ENCODE measurements around the gene ATG2B. TPM values are rescaled to one million over a fixed set of nuclear protein-coding genes. Genes with fewer than 3 reads are reported as not detected.

The ATG2B gene
- total RNA-seq, 5 donors from 2014 or later (not counting 1 experiment from before 2014, with no cell fraction given) = 27.7 to 37.3 (median 31.5) TPM

- H3K4me3 Mint-ChIP-seq = no peak overlapping the region
- POLR2A ChIA-PET = no interaction called here
These were observed 20.9 kb upstream of the ATG2B start for GRCh38 chr14:96384053-96384452.

GRCh38 chr14:96383445-96383844 lies 20.3 kb upstream of the ATG2B start:
- Histone ChIP-seq H3K36me3 (ENCODE audit: control insufficient read depth in 2 of 2, extremely low read depth in 1 of 2, insufficient read depth in 1 of 2, low read length in 1 of 2) (peaks cover 0 to 18% of the 10 kb centered on the region in 2 donors), H3K4me3 (ENCODE audit: control insufficient read depth in 1 of 2, extremely low read depth in 1 of 2, low read length in 1 of 2) (no peak overlapping the region), H3K27me3 (replicated peaks in 1 of 2; ENCODE audit: control insufficient read depth in 2 of 2, extremely low read depth in 1 of 2, insufficient read depth in 2 of 2, low read length in 1 of 2) (no peaks in the 10 kb centered on the region), H3K9me3 (no peaks in the 10 kb centered on the region), H3K27ac (ENCODE audit: low read length) (no peak overlapping the region), H3K4me1 (ENCODE audit: control insufficient read depth in 1 of 2, extremely low read depth in 1 of 2, insufficient read depth in 2 of 2, low read length in 2 of 2) (no peaks in the 10 kb centered on the region)
- H3K36me3 Mint-ChIP-seq = peaks cover 31% of the 10 kb centered on the region
- H3K27me3 Mint-ChIP-seq = no peaks in the 10 kb centered on the region
- 100% methylated on average over 2 of the region's 2 CpGs for WGBS (ENCODE audit: insufficient coverage)
- H3K4me3 Mint-ChIP-seq = no peak overlapping the region
- DNase-seq (no peak), ATAC-seq (replicated peaks in 1 of 4) (no peak)
- POLR2A ChIA-PET = no interaction called here
- no peaks in the 10 kb centered on the region for H3K4me1 Mint-ChIP-seq
- CTCF ChIA-PET = interaction anchor here in 1 of 2 donors (0.7 kb wide), 1 partner anchor 13 kb away, joined by 3 read pairs; no protein-coding TSS in a partner anchor
- H3K27ac Mint-ChIP-seq = no peak overlapping the region
- H3K9me3 Mint-ChIP-seq = no peaks in the 10 kb centered on the region

More at GRCh38 chr14:96384053-96384452, 20.9 kb upstream of the ATG2B start:
- no peak overlapping the region for H3K27ac ChIP-seq (ENCODE audit: low read length)
- Mint-ChIP-seq H3K36me3 (peaks cover 31% of the 10 kb centered on the region), H3K27me3 (no peaks in the 10 kb centered on the region), H3K4me1 (no peaks in the 10 kb centered on the region), H3K9me3 (no peaks in the 10 kb centered on the region), H3K27ac (no peak overlapping the region)
- H3K4me1 ChIP-seq (ENCODE audit: control insufficient read depth in 1 of 2, extremely low read depth in 1 of 2, insufficient read depth in 2 of 2, low read length in 2 of 2) = no peaks in the 10 kb centered on the region
- H3K9me3 ChIP-seq = no peaks in the 10 kb centered on the region
- WGBS (ENCODE audit: insufficient coverage) = no CpG with 5 or more reads among the region's 1 CpG
- no peaks in the 10 kb centered on the region for H3K27me3 ChIP-seq (replicated peaks in 1 of 2; ENCODE audit: control insufficient read depth in 2 of 2, extremely low read depth in 1 of 2, insufficient read depth in 2 of 2, low read length in 1 of 2)
- no peak overlapping the region for H3K4me3 ChIP-seq (ENCODE audit: control insufficient read depth in 1 of 2, extremely low read depth in 1 of 2, low read length in 1 of 2)
- CTCF ChIA-PET = interaction anchor here in 1 of 2 donors (0.7 kb wide), 1 partner anchor 13 kb away, joined by 3 read pairs; no protein-coding TSS in a partner anchor
- H3K36me3 ChIP-seq (ENCODE audit: control insufficient read depth in 2 of 2, extremely low read depth in 1 of 2, insufficient read depth in 1 of 2, low read length in 1 of 2) = peaks cover 0 to 18% of the 10 kb centered on the region in 2 donors
- ATAC-seq (replicated peaks in 1 of 4) = no peak
- no peak for DNase-seq

DNA sequence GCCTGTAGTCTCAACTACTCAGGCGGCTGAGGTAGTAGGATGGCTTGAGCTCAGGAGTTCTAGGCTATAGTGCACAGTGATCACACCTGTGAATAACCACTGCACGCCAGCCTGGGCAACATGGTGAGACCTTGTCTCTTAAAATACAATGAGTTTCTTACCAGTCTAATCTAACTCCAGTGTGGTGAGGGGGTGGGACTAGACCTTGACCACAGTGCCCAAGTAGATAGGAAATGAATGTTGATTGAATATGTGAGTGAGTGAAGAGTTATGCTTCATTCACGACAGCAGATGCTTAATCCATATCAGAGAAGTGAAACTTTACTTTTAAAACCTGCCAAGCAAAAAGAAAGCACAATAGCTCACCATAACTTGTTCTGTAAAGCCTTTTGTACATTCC lies 17.6 kb upstream of the ATG2B start:
- no peaks in the 10 kb centered on the region for H3K9me3 Mint-ChIP-seq
- Histone ChIP-seq H3K27me3 (replicated peaks in 1 of 2; ENCODE audit: control insufficient read depth in 2 of 2, extremely low read depth in 1 of 2, insufficient read depth in 2 of 2, low read length in 1 of 2) (no peaks in the 10 kb centered on the region), H3K27ac (ENCODE audit: low read length) (no peak overlapping the region), H3K4me3 (ENCODE audit: control insufficient read depth in 1 of 2, extremely low read depth in 1 of 2, low read length in 1 of 2) (no peak overlapping the region), H3K36me3 (ENCODE audit: control insufficient read depth in 2 of 2, extremely low read depth in 1 of 2, insufficient read depth in 1 of 2, low read length in 1 of 2) (peaks cover 0 to 17% of the 10 kb centered on the region in 2 donors), H3K4me1 (ENCODE audit: control insufficient read depth in 1 of 2, extremely low read depth in 1 of 2, insufficient read depth in 2 of 2, low read length in 2 of 2) (no peaks in the 10 kb centered on the region), H3K9me3 (no peaks in the 10 kb centered on the region)
- no peak overlapping the region for H3K27ac Mint-ChIP-seq
- ChIA-PET POLR2A (no interaction called here), CTCF (interaction anchor here in 1 of 2 donors (1.0 kb wide), 1 partner anchor 10 kb away, joined by 3 read pairs; no protein-coding TSS in a partner anchor)
- no peak for DNase-seq
- no peak overlapping the region for H3K4me3 Mint-ChIP-seq
- no CpG with 5 or more reads among the region's 3 CpGs for whole genome bisulfite sequencing (ENCODE audit: insufficient coverage)
- ATAC-seq (replicated peaks in 1 of 4) = no peak
- no peaks in the 10 kb centered on the region for H3K27me3 Mint-ChIP-seq
- H3K36me3 Mint-ChIP-seq = peaks cover 25% of the 10 kb centered on the region
- peaks cover 0 to 2% (median 0%) of the 10 kb centered on the region in 3 donors for H3K4me1 Mint-ChIP-seq

- H3K4me3 Mint-ChIP-seq = no peak overlapping the region
- H3K27ac Mint-ChIP-seq = no peak overlapping the region
- no peaks in the 10 kb centered on the region for H3K27me3 ChIP-seq (replicated peaks in 1 of 2; ENCODE audit: control insufficient read depth in 2 of 2, extremely low read depth in 1 of 2, insufficient read depth in 2 of 2, low read length in 1 of 2)
- H3K36me3 Mint-ChIP-seq = peaks cover 9% of the 10 kb centered on the region
- no peak overlapping the region for H3K4me3 ChIP-seq (ENCODE audit: control insufficient read depth in 1 of 2, extremely low read depth in 1 of 2, low read length in 1 of 2)
- no peaks in the 10 kb centered on the region for H3K27me3 Mint-ChIP-seq
- H3K4me1 Mint-ChIP-seq = peaks cover 2 to 12% (median 2%) of the 10 kb centered on the region in 3 donors
- 100% methylated on average over 1 of the region's 3 CpGs for WGBS (ENCODE audit: insufficient coverage)
- no peaks in the 10 kb centered on the region for H3K36me3 ChIP-seq (ENCODE audit: control insufficient read depth in 2 of 2, extremely low read depth in 1 of 2, insufficient read depth in 1 of 2, low read length in 1 of 2)
- H3K27ac ChIP-seq (ENCODE audit: low read length) = no peak overlapping the region
- peaks cover 3% of the 10 kb centered on the region for H3K9me3 ChIP-seq
- DNase-seq = no peak
- no peak for ATAC-seq (replicated peaks in 1 of 4)
- H3K9me3 Mint-ChIP-seq = no peaks in the 10 kb centered on the region
- no peaks in the 10 kb centered on the region for H3K4me1 ChIP-seq (ENCODE audit: control insufficient read depth in 1 of 2, extremely low read depth in 1 of 2, insufficient read depth in 2 of 2, low read length in 2 of 2)
- ChIA-PET POLR2A (no interaction called here), CTCF (no interaction called here)
These were observed 13.0 kb upstream of the ATG2B start for GRCh38 chr14:96376093-96376492.

- Histone ChIP-seq H3K4me3 (ENCODE audit: control insufficient read depth in 1 of 2, extremely low read depth in 1 of 2, low read length in 1 of 2) (no peak overlapping the region), H3K27ac (ENCODE audit: low read length) (no peak overlapping the region), H3K4me1 (ENCODE audit: control insufficient read depth in 1 of 2, extremely low read depth in 1 of 2, insufficient read depth in 2 of 2, low read length in 2 of 2) (peaks cover 0 to 2% of the 10 kb centered on the region in 2 experiments), H3K9me3 (peaks cover 3% of the 10 kb centered on the region), H3K27me3 (replicated peaks in 1 of 2; ENCODE audit: control insufficient read depth in 2 of 2, extremely low read depth in 1 of 2, insufficient read depth in 2 of 2, low read length in 1 of 2) (no peaks in the 10 kb centered on the region), H3K36me3 (ENCODE audit: control insufficient read depth in 2 of 2, extremely low read depth in 1 of 2, insufficient read depth in 1 of 2, low read length in 1 of 2) (no peaks in the 10 kb centered on the region)
- H3K9me3 Mint-ChIP-seq = peaks cover 0 to 5% (median 0%) of the 10 kb centered on the region in 3 donors
- H3K27me3 Mint-ChIP-seq = no peaks in the 10 kb centered on the region
- CTCF ChIA-PET = no interaction called here
- no peak overlapping the region for H3K4me3 Mint-ChIP-seq
- ATAC-seq (replicated peaks in 1 of 4) = no peak
- peaks cover 14 to 27% (median 14%) of the 10 kb centered on the region in 3 donors for H3K4me1 Mint-ChIP-seq
- H3K36me3 Mint-ChIP-seq = peaks cover 19% of the 10 kb centered on the region
- H3K27ac Mint-ChIP-seq = no peak overlapping the region
- POLR2A ChIA-PET = interaction anchor here in 1 of 2 donors (0.6 kb wide), 1 partner anchor 16 kb away, joined by 3 read pairs; no protein-coding TSS in a partner anchor
- DNase-seq = no peak
- WGBS (ENCODE audit: insufficient coverage) = no CpG with 5 or more reads among the region's 3 CpGs
These were observed 10.4 kb upstream of the ATG2B start for GRCh38 chr14:96373538-96373937.

DNA sequence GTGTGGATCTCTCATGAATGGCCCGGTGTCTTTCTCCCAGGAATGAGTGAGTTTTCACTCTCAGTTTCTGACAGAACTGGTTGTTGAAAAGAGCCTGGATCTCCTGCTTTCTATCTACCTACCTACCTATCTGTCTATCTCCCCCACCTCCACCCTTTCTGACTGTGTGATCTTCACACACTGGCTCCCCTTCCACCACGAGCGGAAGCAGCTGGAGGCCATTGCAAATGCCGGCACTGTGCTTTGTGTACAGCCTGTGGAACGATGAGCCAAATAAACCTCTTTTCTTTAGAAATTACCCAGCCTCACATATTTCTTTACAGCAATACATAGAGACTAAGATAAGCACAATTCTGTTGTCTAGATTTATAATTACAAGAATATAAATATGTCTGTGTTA lies 7.4 kb upstream of the ATG2B start:
- POLR2A ChIA-PET = interaction anchor here in 1 of 2 donors (0.7 kb wide), 1 partner anchor 9 kb away, joined by 4 read pairs; no protein-coding TSS in a partner anchor
- Histone ChIP-seq H3K4me1 (ENCODE audit: control insufficient read depth in 1 of 2, extremely low read depth in 1 of 2, insufficient read depth in 2 of 2, low read length in 2 of 2) (peaks cover 2% of the 10 kb centered on the region in 2 experiments), H3K4me3 (ENCODE audit: control insufficient read depth in 1 of 2, extremely low read depth in 1 of 2, low read length in 1 of 2) (no peak overlapping the region), H3K27me3 (replicated peaks in 1 of 2; ENCODE audit: control insufficient read depth in 2 of 2, extremely low read depth in 1 of 2, insufficient read depth in 2 of 2, low read length in 1 of 2) (no peaks in the 10 kb centered on the region), H3K27ac (ENCODE audit: low read length) (no peak overlapping the region), H3K9me3 (peaks cover 3% of the 10 kb centered on the region), H3K36me3 (ENCODE audit: control insufficient read depth in 2 of 2, extremely low read depth in 1 of 2, insufficient read depth in 1 of 2, low read length in 1 of 2) (no peaks in the 10 kb centered on the region)
- CTCF ChIA-PET = interaction anchor here in 1 of 2 donors (0.5 kb wide), 1 partner anchor 13 kb away, joined by 3 read pairs; no protein-coding TSS in a partner anchor
- Mint-ChIP-seq H3K27me3 (no peaks in the 10 kb centered on the region), H3K36me3 (peaks cover 26% of the 10 kb centered on the region), H3K9me3 (peaks cover 0 to 5% (median 0%) of the 10 kb centered on the region in 3 donors), H3K4me1 (peaks cover 29 to 41% (median 32%) of the 10 kb centered on the region in 3 donors), H3K4me3 (no peak overlapping the region), H3K27ac (no peak overlapping the region)
- DNase-seq = no peak
- no peak for ATAC-seq (replicated peaks in 1 of 4)
- WGBS (ENCODE audit: insufficient coverage) = 100% methylated on average over 2 of the region's 5 CpGs

All from T-cell (primary cell).